Right hindlimb (tissue), 1 donor: ENCODE results near the gene CLDN11.

Experiments used
- DNase-seq: peaks from one replicate; pipeline ENCODE4 v3.0.0-alpha.2; 2018

CLDN11 gene

DNA sequence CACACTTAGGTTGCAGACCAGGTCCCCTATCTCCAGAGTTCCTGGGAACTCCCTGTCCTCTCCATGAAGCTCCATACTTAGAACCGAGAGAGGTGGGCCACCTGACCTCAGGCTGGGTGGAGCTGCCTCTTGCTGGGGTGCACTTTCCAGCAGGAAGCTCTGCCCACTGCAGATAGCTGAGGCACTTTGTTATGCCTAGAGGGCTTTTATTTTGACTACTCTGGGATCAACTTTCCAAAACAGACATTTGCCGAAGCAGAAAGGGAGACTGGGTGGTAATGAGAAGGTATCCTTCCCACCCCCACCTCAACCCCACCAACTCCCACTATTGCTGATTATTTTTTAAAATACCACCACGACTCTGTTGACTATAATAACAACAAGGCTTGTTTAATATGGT lies 54.7 kb downstream of the CLDN11 start:
- no peak for DNase-seq

DNA sequence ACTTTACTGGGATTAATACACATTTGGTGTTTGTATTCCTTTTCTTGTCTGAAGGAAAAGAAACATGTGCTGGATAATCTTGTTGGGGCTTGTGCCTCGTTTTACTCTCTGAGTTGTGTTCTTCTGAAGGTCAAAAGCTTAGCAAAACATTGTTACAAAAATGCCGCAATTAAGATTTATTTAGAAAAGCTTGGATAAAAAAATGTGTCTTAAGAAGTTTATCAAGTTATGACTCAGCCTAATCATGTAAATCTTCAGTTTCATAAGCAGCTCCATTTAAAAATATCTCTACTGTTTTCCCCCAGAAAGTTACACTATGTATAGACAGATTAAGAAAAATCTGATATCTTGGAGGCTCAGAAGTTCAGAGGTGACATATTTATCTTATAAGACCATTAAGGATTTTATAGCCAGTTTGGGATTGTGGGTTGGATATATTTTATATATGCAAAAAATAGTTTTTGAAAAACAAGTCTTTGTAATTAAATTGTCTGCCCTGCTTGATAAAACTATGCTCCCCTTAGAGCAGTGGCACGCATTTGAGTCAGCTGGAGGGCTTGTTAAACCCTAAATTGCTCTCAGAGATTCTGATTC lies 56.5 kb downstream of the CLDN11 start:
- DNase-seq: no peak

DNA sequence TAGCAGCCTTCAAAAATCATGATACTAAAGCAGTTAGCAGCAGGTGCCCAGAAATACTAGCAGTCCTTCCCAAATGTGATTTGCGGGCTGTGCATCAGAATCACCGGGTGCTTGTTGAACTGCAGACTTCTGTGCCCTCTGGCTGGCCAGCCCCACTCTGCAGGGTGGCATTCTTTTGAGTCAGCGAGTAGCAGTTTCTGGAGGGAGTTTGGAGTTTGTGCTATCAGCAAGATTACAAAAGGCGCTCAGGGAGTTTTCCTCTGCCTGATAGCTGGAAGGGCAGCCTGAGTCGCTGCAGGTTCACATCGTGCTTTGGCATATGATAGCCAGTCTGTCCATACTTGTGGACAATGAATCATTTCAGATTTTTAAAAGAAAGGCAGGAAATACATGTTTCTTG lies 57.6 kb downstream of the CLDN11 start:
- DNase-seq: no peak

DNA sequence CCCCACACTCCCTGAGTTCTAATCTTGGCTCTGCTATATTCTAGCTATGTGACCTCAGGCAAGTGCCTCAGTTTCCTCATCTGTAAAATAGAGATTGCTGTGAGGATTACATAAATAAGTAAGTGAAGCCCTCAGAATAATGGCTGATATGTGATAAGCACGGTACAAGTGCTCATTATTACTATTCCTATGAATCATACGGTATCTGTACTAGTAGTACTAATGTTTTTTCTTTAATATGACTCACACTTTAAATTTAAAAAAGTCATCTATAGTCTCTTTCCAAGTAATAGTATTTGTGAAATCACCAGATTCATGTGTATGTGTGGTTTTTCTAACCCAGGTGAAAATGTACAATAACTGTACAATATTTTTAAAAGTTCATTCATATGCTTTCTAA lies 58.7 kb downstream of the CLDN11 start:
- DNase-seq: no peak

GRCh38 chr3:170480111-170480510 lies 61.4 kb downstream of the CLDN11 start:
- no peak for DNase-seq

DNA sequence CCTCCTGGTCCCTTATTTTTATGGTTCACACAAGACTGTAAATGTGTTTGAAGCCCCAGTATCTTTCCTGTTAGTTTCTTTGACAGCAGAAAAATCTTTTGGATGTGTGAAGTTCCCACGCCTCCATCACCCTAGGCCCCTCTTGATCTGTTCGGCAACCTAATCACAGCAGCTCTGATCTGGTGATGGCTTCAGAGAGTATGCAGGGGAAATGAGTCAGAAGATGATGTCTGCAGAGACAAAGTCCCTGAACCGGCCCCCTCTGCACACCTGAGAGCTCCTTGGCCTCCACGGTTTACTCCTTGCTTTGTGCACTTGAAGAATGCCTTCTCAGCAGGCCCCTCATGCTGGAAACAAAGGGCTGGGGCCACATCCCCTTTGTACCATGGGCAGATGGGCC lies 63.5 kb downstream of the CLDN11 start:
- DNase-seq: no peak

DNA sequence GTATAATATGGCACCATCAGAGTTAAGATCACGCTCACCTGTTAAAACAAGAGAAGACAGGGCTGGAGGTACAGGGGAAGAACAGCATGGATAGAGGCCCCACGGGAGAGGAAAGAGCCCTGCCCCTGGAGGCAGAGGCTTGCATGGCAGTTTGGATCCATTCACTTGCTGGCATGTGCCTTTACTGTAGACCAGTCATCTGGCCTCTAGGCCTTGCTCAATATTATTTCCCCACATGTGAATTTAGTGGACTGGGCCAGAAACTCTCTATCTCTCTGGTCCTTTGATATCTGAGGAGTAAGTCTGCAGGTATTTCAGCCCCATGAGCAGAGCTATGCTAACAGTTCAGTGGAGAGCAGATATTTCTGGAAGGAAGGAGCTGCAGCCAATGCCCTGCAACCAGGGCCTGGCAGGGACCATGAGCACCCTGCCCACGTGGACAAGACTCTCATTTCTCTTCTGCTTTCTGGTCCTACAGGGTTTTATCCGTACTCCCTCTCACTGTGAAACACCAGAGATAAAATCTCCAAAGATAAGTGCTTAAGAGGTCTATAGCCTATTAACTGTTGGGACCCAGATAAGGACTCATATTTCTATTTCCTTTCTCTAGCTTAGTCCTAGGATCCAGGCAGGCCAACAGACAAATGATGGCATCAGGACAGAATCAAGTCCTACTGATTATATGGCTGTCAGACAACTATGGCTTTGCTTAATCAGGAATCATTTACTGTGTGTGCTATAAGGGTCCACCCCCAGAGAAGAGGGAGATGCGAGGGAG lies 65.0 kb downstream of the CLDN11 start:
- DNase-seq: no peak
